Muscle layer of colon (tissue), 2 donors: Measurements from ENCODE around the gene KCNK17.
"Not testable (repeated sequence)": the region's sequence is repeated elsewhere in the genome, so short reads cannot be mapped to it uniquely, and the experiment has no call there.

Experiments
- H3K27ac ChIP-seq: one replicate; pipeline ENCODE4 v1.7.0; 2013; ENCODE audit warnings: low read depth, mild to moderate bottlenecking, low read length, moderate library complexity
- H3K27me3 ChIP-seq, 2 donors: one replicate each; pipeline ENCODE4 v1.7.0; 2013; ENCODE audit warnings: low read length in 2 of 2, mild to moderate bottlenecking in 2 of 2; ENCODE audit not compliant: insufficient read depth in 2 of 2, control insufficient read depth in 1 of 2
- H3K36me3 ChIP-seq: one replicate; pipeline ENCODE4 v1.7.0; 2013; ENCODE audit warnings: mild to moderate bottlenecking, low read length; ENCODE audit not compliant: insufficient read depth
- H3K4me1 ChIP-seq: one replicate; pipeline ENCODE4 v1.7.0; 2013; ENCODE audit warnings: mild to moderate bottlenecking, low read length; ENCODE audit not compliant: insufficient read depth
- H3K4me3 ChIP-seq, 2 donors: one replicate each; pipeline ENCODE4 v1.7.0; 2013; ENCODE audit warnings: low read length in 2 of 2, low read depth in 1 of 2, mild to moderate bottlenecking in 1 of 2, moderate library complexity in 1 of 2
- H3K9ac ChIP-seq: one replicate; pipeline ENCODE4 v1.7.0; 2013; ENCODE audit warnings: low read length
- H3K9me3 ChIP-seq: one replicate; pipeline ENCODE4 v1.7.0; 2013; ENCODE audit warnings: mild to moderate bottlenecking, low read length
- donor health status: abdominal sarcoma.
- donor health status: Adenocarcinoma of cecum.

The KCNK17 gene

GRCh38 chr6:39296745-39297640 lies 17.2 kb downstream of the KCNK17 start:
- Histone ChIP-seq H3K9me3 (no peaks in the 10 kb centered on the region), H3K27ac (no peak overlapping the region), H3K4me3 (no peak overlapping the region), H3K9ac (no peak overlapping the region), H3K4me1 (no peaks in the 10 kb centered on the region), H3K27me3 (peaks cover 0 to 10% of the 10 kb centered on the region in 2 donors), H3K36me3 (no peaks in the 10 kb centered on the region)

- Histone ChIP-seq H3K36me3 (no peaks in the 10 kb centered on the region), H3K9ac (no peak overlapping the region), H3K4me1 (no peaks in the 10 kb centered on the region), H3K27ac (no peak overlapping the region), H3K4me3 (no peak overlapping the region), H3K9me3 (no peaks in the 10 kb centered on the region), H3K27me3 (no peaks in the 10 kb centered on the region)
These were observed 18.6 kb downstream of the KCNK17 start for GRCh38 chr6:39295611-39296011.

GRCh38 chr6:39294899-39295298 lies 19.3 kb downstream of the KCNK17 start:
- Histone ChIP-seq H3K27me3 (no peaks in the 10 kb centered on the region), H3K9me3 (no peaks in the 10 kb centered on the region), H3K4me1 (no peaks in the 10 kb centered on the region), H3K36me3 (no peaks in the 10 kb centered on the region), H3K27ac (no peak overlapping the region), H3K9ac (no peak overlapping the region), H3K4me3 (no peak overlapping the region)

GRCh38 chr6:39294133-39294532 lies 20.1 kb downstream of the KCNK17 start:
- Histone ChIP-seq H3K9ac (no peak overlapping the region), H3K4me1 (no peaks in the 10 kb centered on the region), H3K36me3 (no peaks in the 10 kb centered on the region), H3K9me3 (no peaks in the 10 kb centered on the region), H3K4me3 (no peak overlapping the region), H3K27ac (no peak overlapping the region), H3K27me3 (no peaks in the 10 kb centered on the region)

- Histone ChIP-seq H3K27me3 (no peaks in the 10 kb centered on the region), H3K9ac (no peak overlapping the region), H3K4me3 (no peak overlapping the region), H3K27ac (no peak overlapping the region), H3K9me3 (no peaks in the 10 kb centered on the region), H3K36me3 (no peaks in the 10 kb centered on the region), H3K4me1 (no peaks in the 10 kb centered on the region)
These were observed 21.6 kb downstream of the KCNK17 start for GRCh38 chr6:39292637-39293036.

- Histone ChIP-seq H3K9me3 (no peaks in the 10 kb centered on the region), H3K27ac (no peak overlapping the region), H3K27me3 (no peaks in the 10 kb centered on the region), H3K4me3 (no peak overlapping the region), H3K36me3 (no peaks in the 10 kb centered on the region), H3K4me1 (no peaks in the 10 kb centered on the region), H3K9ac (no peak overlapping the region)
These were observed 24.7 kb downstream of the KCNK17 start for GRCh38 chr6:39289490-39289889.

GRCh38 chr6:39287601-39288000 lies 26.6 kb downstream of the KCNK17 start:
- H3K9me3 ChIP-seq: no peaks in the 10 kb centered on the region

GRCh38 chr6:39286596-39286995 lies 27.6 kb downstream of the KCNK17 start:
- H3K9ac ChIP-seq, H3K27me3 ChIP-seq, H3K36me3 ChIP-seq, H3K27ac ChIP-seq, H3K4me3 ChIP-seq, H3K4me1 ChIP-seq, H3K9me3 ChIP-seq: not testable (repeated sequence)

More at GRCh38 chr6:39287601-39288000, 26.6 kb downstream of the KCNK17 start:
- H3K27ac ChIP-seq: no peak overlapping the region
- no peaks in the 10 kb centered on the region for H3K4me1 ChIP-seq
- no peaks in the 10 kb centered on the region for H3K27me3 ChIP-seq
- H3K4me3 ChIP-seq: no peak overlapping the region
- no peaks in the 10 kb centered on the region for H3K36me3 ChIP-seq
- no peak overlapping the region for H3K9ac ChIP-seq

- no peaks in the 10 kb centered on the region for H3K27me3 ChIP-seq
- no peaks in the 10 kb centered on the region for H3K4me1 ChIP-seq
- H3K27ac ChIP-seq: no peak overlapping the region
- H3K36me3 ChIP-seq: no peaks in the 10 kb centered on the region
- no peak overlapping the region for H3K9ac ChIP-seq
- no peak overlapping the region for H3K4me3 ChIP-seq
- no peaks in the 10 kb centered on the region for H3K9me3 ChIP-seq
These were observed 31.4 kb downstream of the KCNK17 start for GRCh38 chr6:39282774-39283173.

GRCh38 chr6:39281312-39281980 lies 32.8 kb downstream of the KCNK17 start:
- H3K27ac ChIP-seq: no peak overlapping the region
- H3K9ac ChIP-seq: no peak overlapping the region
- H3K4me3 ChIP-seq: no peak overlapping the region
- no peaks in the 10 kb centered on the region for H3K9me3 ChIP-seq
- H3K27me3 ChIP-seq: no peaks in the 10 kb centered on the region
- H3K36me3 ChIP-seq: no peaks in the 10 kb centered on the region
- H3K4me1 ChIP-seq: no peaks in the 10 kb centered on the region

GRCh38 chr6:39280247-39280731 lies 33.9 kb downstream of the KCNK17 start:
- Histone ChIP-seq H3K27me3 (no peaks in the 10 kb centered on the region), H3K9ac (no peak overlapping the region), H3K36me3 (no peaks in the 10 kb centered on the region), H3K9me3 (no peaks in the 10 kb centered on the region), H3K27ac (no peak overlapping the region), H3K4me3 (no peak overlapping the region), H3K4me1 (no peaks in the 10 kb centered on the region)
